GM21786 (cell line): ENCODE measurements around the gene IQSEC1.
A peak's percentile ranks its signal among the peaks of the same experiment; 100 is the strongest.

Source experiments
- ATAC-seq: cut with Tn5 transposase; IDR thresholded peaks from one replicate; pipeline ENCODE4 v1.9.1; 2021; ENCODE audit not compliant: unreplicated experiment

IQSEC1 gene

DNA sequence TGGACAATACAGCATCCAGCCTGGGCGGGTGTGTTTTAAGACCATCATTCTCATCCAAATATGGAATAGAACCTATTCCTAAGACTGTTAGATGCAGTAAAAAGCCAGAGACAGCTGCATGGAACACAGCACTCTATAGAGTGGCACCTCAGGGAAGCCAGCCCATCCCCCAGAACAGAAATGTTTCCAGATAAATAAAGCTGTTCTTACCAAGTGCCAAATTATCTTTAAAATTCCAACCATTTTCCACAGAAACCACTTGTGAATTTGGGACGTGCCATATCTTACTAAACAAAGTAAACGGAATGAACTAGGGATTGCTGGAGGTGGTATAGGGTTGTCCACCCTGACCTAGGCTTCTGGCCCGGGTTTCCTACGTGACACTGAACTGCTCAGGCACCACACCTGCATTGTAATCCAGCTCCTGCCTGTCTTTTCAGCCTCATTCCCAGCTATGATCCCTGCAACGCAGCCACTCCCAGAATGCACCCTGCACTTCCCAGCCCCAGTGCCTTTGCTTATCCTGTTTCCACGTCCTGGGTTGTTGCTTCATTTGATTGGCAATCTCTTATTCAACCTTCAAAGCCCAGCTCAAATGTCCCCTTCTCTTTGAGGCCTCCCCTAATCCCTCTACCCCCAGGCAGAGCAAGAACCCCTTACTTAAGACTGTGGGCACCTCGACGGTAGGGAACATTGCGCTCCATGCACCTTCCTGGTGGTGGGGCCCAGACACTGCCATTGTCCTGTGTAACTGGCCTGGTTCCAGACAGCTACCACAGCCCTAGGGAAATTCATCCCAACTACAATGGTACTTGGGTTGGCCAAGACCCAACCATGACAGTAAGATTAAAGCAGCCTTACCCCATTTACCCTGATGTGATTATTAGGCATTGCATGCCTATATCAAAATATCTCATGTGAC, 100.2 kb downstream of the IQSEC1 start:
- ATAC-seq = no peak

- ATAC-seq = no peak
Observed at GRCh38 chr3:12972043-12972442, 101.2 kb downstream of the IQSEC1 start.

DNA sequence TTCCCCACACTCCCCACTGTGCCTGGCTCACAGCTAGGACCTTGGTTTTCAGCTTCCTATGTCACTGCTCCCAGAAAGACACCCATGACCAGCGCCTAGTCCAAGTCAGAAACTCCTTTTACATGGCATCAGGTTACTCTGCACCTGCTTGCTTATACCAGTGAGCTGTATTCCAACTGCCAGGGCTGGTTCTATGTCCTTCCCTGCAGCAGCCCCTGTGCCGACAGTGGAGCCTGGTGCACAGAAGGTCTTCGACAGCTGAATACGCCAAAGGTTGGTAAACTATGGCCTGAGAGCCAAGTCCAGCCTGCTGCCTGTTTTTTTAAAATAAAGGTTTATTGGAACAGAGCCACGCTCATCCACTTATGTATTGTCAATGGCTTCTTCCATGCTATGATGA, 102.5 kb downstream of the IQSEC1 start:
- no peak for ATAC-seq

DNA sequence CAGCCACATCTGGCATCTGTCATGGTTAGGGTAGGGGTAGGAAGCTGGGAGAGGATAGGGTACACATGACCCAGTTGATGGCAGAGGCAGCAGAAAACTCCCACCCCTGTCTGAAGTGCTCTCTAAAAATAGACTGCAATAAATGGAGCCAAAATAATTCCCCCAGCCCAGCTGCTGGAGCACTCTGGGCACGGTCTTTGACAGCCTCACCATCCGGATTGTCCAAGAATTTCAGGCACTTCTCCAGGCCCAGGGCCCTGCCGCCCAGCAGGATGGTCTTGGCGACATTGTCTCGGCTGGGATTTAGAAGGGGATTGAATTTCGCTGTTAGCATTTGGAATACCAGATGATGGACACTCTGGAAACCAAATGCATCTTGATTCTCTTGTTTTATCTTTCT, 103.7 kb downstream of the IQSEC1 start:
- ATAC-seq = no peak

DNA sequence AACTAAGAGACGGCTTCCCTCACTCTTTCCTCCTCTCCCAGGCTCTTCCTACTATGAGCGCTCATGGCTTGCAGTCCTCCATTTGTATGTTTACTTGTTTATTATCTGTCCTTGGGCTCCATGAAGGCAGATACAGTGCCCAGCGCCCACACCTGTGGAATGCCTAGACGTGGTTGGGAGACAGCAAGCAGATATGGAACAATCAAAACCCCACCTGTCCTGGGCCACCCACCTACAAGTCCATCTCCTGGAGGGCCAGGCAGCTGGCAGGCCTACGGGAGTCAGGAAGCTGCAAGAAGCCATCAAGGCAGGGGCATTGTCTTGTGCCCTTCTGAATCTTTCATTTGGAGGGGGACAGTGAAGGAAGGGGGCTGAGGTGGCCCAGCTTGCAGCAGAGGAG, 104.7 kb downstream of the IQSEC1 start:
- ATAC-seq = no peak

DNA sequence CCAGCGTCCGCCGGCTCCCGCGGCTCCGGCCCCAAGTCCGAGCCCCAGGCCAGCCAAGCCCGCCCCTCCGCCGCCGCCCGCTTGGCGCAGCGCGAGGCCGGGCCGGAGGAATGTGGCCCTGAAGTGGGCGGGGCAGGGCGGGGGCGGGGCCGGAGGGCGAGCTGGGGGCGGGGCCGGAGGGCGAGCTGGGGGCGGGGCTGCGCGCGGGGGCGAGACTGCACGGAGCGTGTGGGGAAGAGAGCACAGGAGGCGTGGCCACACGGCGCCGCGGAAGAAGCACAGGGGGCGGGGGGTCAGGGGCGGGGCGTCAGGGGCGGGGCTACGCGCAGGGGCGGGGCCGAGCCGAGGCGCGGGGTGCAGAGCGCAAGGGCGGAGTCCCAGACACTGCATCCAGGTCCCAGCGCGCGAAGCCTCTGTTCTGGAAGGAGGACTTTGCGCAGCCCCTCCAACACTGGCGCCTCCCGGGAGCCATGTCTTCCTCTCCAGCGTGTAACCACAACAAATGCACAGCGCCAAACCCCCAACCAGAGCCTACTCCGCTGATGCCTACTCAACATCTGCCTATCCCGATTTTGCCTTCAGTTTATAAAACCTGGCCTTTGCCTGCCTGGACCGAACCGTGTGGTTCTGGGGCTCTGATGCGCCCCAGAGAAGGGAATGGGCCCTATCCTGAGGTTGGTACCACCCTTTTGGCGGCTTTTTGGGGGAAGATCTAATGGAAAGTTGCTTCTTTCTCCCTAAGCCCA, 105.5 kb downstream of the IQSEC1 start:
- ATAC-seq = peak; percentile 77

- peak; percentile 11 for ATAC-seq
Observed at GRCh38 chr3:12966847-12967605, 106.2 kb downstream of the IQSEC1 start.

- ATAC-seq = no peak
Observed at GRCh38 chr3:12965999-12966846, 107.0 kb downstream of the IQSEC1 start.

GRCh38 chr3:12964711-12965612, 108.3 kb downstream of the IQSEC1 start:
- ATAC-seq = no peak

GRCh38 chr3:12963922-12964701, 109.1 kb downstream of the IQSEC1 start:
- no peak for ATAC-seq

DNA sequence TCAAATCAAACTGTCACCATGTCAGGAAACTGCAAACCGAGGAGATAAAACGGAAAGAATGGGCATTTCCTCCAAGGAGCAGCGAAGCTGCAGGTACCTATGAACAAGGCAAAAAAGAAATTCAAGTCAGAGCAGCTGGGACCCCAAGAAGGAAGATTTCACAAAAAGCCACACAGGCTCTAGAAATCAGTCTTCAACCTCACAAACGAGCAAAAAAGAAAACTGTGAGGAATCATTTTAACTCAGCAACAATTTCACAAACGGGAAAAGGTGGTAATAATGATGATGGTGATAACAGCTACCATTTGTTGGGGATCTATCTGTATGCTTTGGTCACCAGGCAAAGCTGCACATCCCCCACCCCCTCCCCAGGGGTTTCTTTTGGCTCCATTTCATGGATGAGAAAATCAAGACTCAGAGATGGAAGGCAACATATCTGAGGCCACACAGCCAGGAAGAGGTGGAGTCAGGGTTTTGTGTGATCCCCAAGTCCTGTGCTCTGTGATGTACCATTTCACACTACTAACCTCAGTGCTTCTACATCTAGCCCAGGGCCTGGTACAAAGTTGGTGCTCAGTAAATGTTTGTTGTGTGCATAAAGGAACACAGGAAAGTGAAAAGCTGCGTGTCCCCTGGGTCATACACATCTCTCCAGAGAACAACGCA, 109.9 kb downstream of the IQSEC1 start:
- ATAC-seq = no peak

DNA sequence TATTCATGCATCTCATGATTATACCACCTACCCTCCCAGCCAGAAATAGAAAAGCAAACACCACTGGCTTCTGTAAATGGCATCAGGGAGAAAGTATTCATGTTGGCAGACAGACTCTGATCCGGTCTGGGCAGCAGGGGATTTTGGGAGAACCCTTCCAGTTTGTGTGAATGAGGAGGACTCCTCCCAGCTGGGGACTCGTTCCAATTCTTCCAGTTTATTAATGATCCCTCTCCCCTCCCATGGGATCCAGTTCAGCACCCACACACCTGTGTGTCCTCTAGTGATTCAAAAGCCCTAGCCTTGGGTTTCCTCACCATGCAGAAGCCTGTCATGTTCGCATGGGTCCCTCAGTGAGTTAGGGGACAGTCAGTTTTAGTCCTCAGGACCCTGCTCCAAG, 110.9 kb downstream of the IQSEC1 start:
- no peak for ATAC-seq

GRCh38 chr3:12961697-12962036, 111.6 kb downstream of the IQSEC1 start:
- ATAC-seq = no peak

GRCh38 chr3:12961007-12961696, 112.1 kb downstream of the IQSEC1 start:
- ATAC-seq = no peak

DNA sequence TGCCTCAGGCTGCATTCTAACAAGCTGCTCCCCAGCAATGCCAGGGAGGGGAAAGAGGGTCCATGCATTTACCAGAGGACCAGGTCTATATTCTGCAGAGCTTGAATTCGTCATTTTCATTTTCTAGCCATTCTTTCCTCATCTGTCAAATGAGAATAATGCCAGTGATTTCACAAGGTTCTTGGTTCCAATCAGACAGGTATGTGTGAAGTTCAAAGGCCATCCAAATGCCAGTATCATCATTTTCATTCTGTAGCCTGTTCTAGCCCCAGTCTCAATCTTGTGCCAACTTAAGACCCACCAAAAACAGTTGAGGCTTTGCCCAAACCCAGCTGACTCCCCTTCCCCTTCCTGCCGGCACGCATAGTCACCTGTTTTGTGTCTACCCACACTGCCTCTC, 112.7 kb downstream of the IQSEC1 start:
- no peak for ATAC-seq

- no peak for ATAC-seq
Observed at GRCh38 chr3:12959838-12960378, 113.3 kb downstream of the IQSEC1 start.

DNA sequence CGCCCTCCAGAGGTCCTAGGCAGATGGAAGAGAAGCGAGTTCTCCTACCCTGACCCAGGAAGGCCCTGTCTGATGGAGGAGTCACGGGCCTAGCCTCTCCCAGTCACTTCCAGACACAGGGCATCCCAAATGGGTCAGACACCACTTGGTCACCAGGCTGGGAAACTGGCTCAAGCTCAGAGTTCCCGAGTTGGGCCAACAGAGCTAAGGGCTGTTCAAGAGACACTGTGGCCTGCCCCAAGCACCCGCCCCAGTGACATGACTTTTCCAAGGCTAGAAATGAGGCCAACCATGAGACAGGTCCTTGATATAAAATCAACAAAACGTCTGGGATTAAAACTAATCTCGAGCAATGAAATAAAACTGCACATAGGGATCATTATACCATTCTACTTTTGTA, 113.8 kb downstream of the IQSEC1 start:
- no peak for ATAC-seq
